RWPE2 (cell line): Measurements from ENCODE around the gene ZNF536.

ENCODE experiments used
- ATAC-seq: fragments of 200-7000 bp; cut with Tn5 transposase; 3 replicates; pipeline ENCODE4 v1.9.1; 2021; ENCODE audit warnings: low read depth
- DNase-seq: peaks from one replicate; pipeline ENCODE4 v3.0.0-alpha.2; 2020; ENCODE audit warnings: low spot score
- H3K27ac ChIP-seq: fragments of 450-650 bp; 2 replicates; pipeline ENCODE4 v1.5.1; 2017; ENCODE audit warnings: mild to moderate bottlenecking; ENCODE audit not compliant: poor library complexity, severe bottlenecking
- H3K27me3 ChIP-seq: fragments of 250-450 bp; sonication (Bioruptor Pico); 2 replicates; pipeline ENCODE4 v1.5.1; 2021; ENCODE audit warnings: mild to moderate bottlenecking, moderate library complexity; ENCODE audit not compliant: insufficient read depth, poor library complexity, severe bottlenecking
- H3K36me3 ChIP-seq: fragments of 250-450 bp; sonication (Bioruptor Pico); 2 replicates; pipeline ENCODE4 v1.5.1; 2020; ENCODE audit warnings: low read depth, mild to moderate bottlenecking, moderate library complexity
- H3K4me1 ChIP-seq: fragments of 250-450 bp; sonication (Bioruptor Pico); 2 replicates; pipeline ENCODE4 v1.5.1; 2021; ENCODE audit warnings: mild to moderate bottlenecking, moderate library complexity; ENCODE audit not compliant: insufficient read depth, poor library complexity, severe bottlenecking
- H3K4me3 ChIP-seq: fragments of 250-450 bp; sonication (Bioruptor Pico); 2 replicates; pipeline ENCODE4 v1.5.1; 2021; ENCODE audit warnings: mild to moderate bottlenecking, moderate library complexity; ENCODE audit not compliant: severe bottlenecking
- H3K9me3 ChIP-seq: fragments of 250-450 bp; sonication (Bioruptor Pico); 2 replicates; pipeline ENCODE4 v1.5.1; 2021; ENCODE audit warnings: mild to moderate bottlenecking, moderate library complexity; ENCODE audit not compliant: severe bottlenecking
- CTCF ChIP-seq: fragments of 450-650 bp; IDR thresholded peaks from one replicate; pipeline ENCODE4 v1.5.1; 2017; ENCODE audit warnings: mild to moderate bottlenecking, moderate library complexity; ENCODE audit not compliant: poor library complexity, severe bottlenecking

ZNF536 gene

GRCh38 chr19:30428092-30428680 is 56.0 kb downstream of the ZNF536 start:
- Histone ChIP-seq H3K27ac (no peak overlapping the region), H3K9me3 (no peaks in the 10 kb centered on the region), H3K27me3 (no peaks in the 10 kb centered on the region), H3K4me3 (no peak overlapping the region), H3K4me1 (no peaks in the 10 kb centered on the region), H3K36me3 (no peaks in the 10 kb centered on the region)
- ATAC-seq (no peak), DNase-seq (no peak)
- no peak for TF ChIP-seq CTCF

GRCh38 chr19:30428844-30429243 is 56.7 kb downstream of the ZNF536 start:
- no peak for TF ChIP-seq CTCF
- H3K27me3 ChIP-seq, result no peaks in the 10 kb centered on the region
- DNase-seq, result no peak
- no peaks in the 10 kb centered on the region for H3K36me3 ChIP-seq
- H3K4me3 ChIP-seq, result no peak overlapping the region
- ATAC-seq, result no peak
- H3K9me3 ChIP-seq, result peaks cover 2% of the 10 kb centered on the region
- no peaks in the 10 kb centered on the region for H3K4me1 ChIP-seq
- H3K27ac ChIP-seq, result no peak overlapping the region

- H3K4me1 ChIP-seq, result no peaks in the 10 kb centered on the region
- no peak for ATAC-seq
Observed at GRCh38 chr19:30430206-30430734, 58.1 kb downstream of the ZNF536 start.

GRCh38 chr19:30431591-30431990 is 59.4 kb downstream of the ZNF536 start:
- DNase-seq (no peak), ATAC-seq (no peak)
- peaks cover 2% of the 10 kb centered on the region for H3K9me3 ChIP-seq
- H3K4me1 ChIP-seq, result no peaks in the 10 kb centered on the region
- no peak overlapping the region for H3K27ac ChIP-seq
- no peaks in the 10 kb centered on the region for H3K27me3 ChIP-seq
- no peak overlapping the region for H3K4me3 ChIP-seq
- TF ChIP-seq CTCF, result no peak
- no peaks in the 10 kb centered on the region for H3K36me3 ChIP-seq

More at GRCh38 chr19:30430206-30430734, 58.1 kb downstream of the ZNF536 start:
- Histone ChIP-seq H3K9me3 (peaks cover 2% of the 10 kb centered on the region), H3K27ac (no peak overlapping the region), H3K27me3 (no peaks in the 10 kb centered on the region), H3K4me3 (no peak overlapping the region), H3K36me3 (no peaks in the 10 kb centered on the region)
- DNase-seq, result no peak
- TF ChIP-seq CTCF, result no peak
